ENCODE measurements around the gene NFKBIE. TPM values are rescaled to one million over a fixed set of nuclear protein-coding genes. Genes with fewer than 3 reads are reported as not detected.

NFKBIE gene
- total RNA-seq, 1 experiment from 2014 or later: 7.6 TPM

DNA sequence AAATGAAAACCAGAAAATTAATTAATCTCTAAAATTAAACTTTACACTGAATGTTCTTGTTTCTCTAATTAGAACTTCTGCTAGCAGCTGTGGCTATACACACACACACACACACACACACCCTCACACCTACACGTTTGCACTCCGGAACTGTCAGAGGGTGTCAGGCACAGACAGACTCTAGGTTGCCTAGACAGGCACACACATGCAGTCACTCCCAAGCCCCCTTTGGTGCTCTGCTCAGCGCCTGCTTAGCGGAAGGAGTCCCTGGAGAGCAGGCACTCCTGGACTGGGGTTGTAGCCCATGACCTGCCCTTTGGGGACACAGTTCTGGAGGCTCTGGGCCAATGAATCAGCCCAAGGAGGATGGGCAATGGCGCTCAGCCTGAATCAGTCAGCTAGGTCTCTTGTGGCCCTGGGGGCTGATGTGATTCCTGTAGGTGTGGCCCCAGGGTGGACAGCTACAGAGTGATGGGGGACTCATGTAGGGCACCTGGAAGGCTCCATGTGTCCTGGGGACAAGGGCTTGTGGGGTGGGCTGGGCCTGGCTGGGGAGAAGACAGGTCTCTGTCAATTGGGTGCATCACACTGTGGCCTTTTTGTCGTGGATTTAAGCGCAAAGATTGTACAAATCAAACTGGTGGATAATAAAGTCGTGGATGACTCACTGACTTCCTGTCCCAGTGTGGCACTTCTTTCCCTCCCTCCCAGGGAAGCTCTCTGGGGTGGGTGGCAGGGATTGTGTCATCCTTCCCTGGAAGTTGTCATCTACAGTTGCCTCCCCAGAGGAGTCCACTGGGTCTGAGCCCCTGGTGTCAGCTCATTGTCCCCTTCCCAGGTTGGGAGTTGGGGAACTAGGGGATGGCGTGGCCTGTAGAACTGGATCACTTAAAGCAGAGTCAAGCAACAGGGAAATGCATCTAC, 13.7 kb upstream of the NFKBIE start:
- DNase-seq (ENCODE audit: low read depth, low spot score): no peak
- ChIA-PET CTCF (interaction anchor here (1.3 to 1.4 kb wide), 2 partner anchors 10 to 34 kb away, joined by 4 to 7 read pairs; partner anchors contain the start of gene AARS2), POLR2A (no interaction called here), RAD21 (ENCODE audit: low non-redundant PET in 1 of 2, low total read pairs in 2 of 2, uncharacterized antibody in 2 of 2, unreplicated experiment in 2 of 2) (no interaction called here)
- Histone ChIP-seq H3K4me1 (ENCODE audit: control insufficient read depth in 1 of 2, insufficient read depth in 2 of 2, low read length in 2 of 2) (peaks cover 6 to 12% of the 10 kb centered on the region in 2 experiments), H3K79me2 (ENCODE audit: insufficient read depth, low read length) (no peaks in the 10 kb centered on the region), H3K4me3 (replicated peaks in 1 of 2; ENCODE audit: low read depth in 1 of 2, low read length in 2 of 2) (no peak overlapping the region), H3K27ac (ENCODE audit: low read depth, low read length) (no peak overlapping the region), H3K9ac (ENCODE audit: low read length) (no peak overlapping the region; the same call in 1 of the 2 replicates), H3K9me2 (ENCODE audit: insufficient read depth) (no peaks in the 10 kb centered on the region), H4K20me1 (ENCODE audit: insufficient read depth) (no peaks in the 10 kb centered on the region), H3K27me3 (ENCODE audit: insufficient read depth, low read length) (peaks cover 11% of the 10 kb centered on the region), H3K9me3 (ENCODE audit: control insufficient read depth in 1 of 2, insufficient read depth in 1 of 2, low read depth in 1 of 2, low read length in 2 of 2) (no peaks in the 10 kb centered on the region), H3K4me2 (ENCODE audit: low read length) (peak overlapping the region; percentile 59), H3K36me3 (ENCODE audit: control insufficient read depth in 1 of 2, insufficient read depth in 2 of 2, low read length in 2 of 2) (no peaks in the 10 kb centered on the region), H2AFZ (ENCODE audit: low read depth, low read length, poor library complexity, severe bottlenecking) (no peak overlapping the region)
- BruUV-seq (replicated peaks): no TSS peak
- intact Hi-C loops (cut with micrococcal nuclease): no loop called here
- peak; percentile 20; the same call in 1 of the 2 replicates for TF ChIP-seq FOSL1 (IDR thresholded peaks at IDR 0.05; ENCODE audit: low read depth)
- TF ChIP-seq, protein P1, sequence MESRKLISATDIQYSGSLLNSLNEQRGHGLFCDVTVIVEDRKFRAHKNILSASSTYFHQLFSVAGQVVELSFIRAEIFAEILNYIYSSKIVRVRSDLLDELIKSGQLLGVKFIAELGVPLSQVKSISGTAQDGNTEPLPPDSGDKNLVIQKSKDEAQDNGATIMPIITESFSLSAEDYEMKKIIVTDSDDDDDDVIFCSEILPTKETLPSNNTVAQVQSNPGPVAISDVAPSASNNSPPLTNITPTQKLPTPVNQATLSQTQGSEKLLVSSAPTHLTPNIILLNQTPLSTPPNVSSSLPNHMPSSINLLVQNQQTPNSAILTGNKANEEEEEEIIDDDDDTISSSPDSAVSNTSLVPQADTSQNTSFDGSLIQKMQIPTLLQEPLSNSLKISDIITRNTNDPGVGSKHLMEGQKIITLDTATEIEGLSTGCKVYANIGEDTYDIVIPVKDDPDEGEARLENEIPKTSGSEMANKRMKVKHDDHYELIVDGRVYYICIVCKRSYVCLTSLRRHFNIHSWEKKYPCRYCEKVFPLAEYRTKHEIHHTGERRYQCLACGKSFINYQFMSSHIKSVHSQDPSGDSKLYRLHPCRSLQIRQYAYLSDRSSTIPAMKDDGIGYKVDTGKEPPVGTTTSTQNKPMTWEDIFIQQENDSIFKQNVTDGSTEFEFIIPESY (IDR thresholded peaks at IDR 0.05; ENCODE audit: extremely low read depth, insufficient replicate concordance, low read length): no peak
- ATAC-seq: peak; percentile 53

DNA sequence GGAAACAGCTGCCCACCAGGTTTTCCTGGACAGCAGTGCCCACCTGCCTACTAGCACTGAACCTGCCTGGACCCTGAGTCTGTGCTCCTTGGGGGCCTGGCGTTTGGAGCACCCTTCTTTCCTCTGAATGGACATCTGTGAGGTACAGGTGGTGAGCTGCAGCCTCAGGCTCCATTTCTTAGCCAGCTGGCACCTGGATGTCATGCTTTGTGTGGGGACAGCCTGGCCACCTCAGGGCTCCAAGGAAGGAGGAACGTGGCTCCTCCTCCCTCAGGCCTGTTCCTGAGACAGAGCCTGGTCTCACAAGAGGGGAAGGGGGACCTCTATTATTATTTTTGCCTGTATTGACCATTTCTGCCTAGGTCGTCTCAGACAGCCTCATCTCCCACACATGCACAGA, 13.0 kb upstream of the NFKBIE start:
- TF ChIP-seq, protein P2, sequence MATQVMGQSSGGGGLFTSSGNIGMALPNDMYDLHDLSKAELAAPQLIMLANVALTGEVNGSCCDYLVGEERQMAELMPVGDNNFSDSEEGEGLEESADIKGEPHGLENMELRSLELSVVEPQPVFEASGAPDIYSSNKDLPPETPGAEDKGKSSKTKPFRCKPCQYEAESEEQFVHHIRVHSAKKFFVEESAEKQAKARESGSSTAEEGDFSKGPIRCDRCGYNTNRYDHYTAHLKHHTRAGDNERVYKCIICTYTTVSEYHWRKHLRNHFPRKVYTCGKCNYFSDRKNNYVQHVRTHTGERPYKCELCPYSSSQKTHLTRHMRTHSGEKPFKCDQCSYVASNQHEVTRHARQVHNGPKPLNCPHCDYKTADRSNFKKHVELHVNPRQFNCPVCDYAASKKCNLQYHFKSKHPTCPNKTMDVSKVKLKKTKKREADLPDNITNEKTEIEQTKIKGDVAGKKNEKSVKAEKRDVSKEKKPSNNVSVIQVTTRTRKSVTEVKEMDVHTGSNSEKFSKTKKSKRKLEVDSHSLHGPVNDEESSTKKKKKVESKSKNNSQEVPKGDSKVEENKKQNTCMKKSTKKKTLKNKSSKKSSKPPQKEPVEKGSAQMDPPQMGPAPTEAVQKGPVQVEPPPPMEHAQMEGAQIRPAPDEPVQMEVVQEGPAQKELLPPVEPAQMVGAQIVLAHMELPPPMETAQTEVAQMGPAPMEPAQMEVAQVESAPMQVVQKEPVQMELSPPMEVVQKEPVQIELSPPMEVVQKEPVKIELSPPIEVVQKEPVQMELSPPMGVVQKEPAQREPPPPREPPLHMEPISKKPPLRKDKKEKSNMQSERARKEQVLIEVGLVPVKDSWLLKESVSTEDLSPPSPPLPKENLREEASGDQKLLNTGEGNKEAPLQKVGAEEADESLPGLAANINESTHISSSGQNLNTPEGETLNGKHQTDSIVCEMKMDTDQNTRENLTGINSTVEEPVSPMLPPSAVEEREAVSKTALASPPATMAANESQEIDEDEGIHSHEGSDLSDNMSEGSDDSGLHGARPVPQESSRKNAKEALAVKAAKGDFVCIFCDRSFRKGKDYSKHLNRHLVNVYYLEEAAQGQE (IDR thresholded peaks at IDR 0.05; ENCODE audit: low read depth): no peak
- TF ChIP-seq POLR2AphosphoS5 (IDR thresholded peaks at IDR 0.05; ENCODE audit: low read depth, low read length) (no peak), SRF (IDR thresholded peaks at IDR 0.05; ENCODE audit: low read depth) (no peak), ELF1 (IDR thresholded peaks at IDR 0.05; ENCODE audit: borderline replicate concordance, low read depth) (no peak), EGR1 (IDR thresholded peaks at IDR 0.05; ENCODE audit: low read depth) (no peak), CEBPB (IDR thresholded peaks at IDR 0.05; ENCODE audit: low read depth) (no peak), JUND (IDR thresholded peaks at IDR 0.05) (no peak)
- Histone ChIP-seq H3K27ac (ENCODE audit: low read depth, low read length) (no peak overlapping the region), H3K4me1 (ENCODE audit: control insufficient read depth in 1 of 2, insufficient read depth in 2 of 2, low read length in 2 of 2) (peaks cover 6 to 12% of the 10 kb centered on the region in 2 experiments), H3K9ac (ENCODE audit: low read length) (no peak overlapping the region), H3K79me2 (ENCODE audit: insufficient read depth, low read length) (no peaks in the 10 kb centered on the region), H4K20me1 (ENCODE audit: insufficient read depth) (no peaks in the 10 kb centered on the region), H3K9me3 (ENCODE audit: control insufficient read depth in 1 of 2, insufficient read depth in 1 of 2, low read depth in 1 of 2, low read length in 2 of 2) (no peaks in the 10 kb centered on the region), H3K4me3 (replicated peaks in 1 of 2; ENCODE audit: low read depth in 1 of 2, low read length in 2 of 2) (no peak overlapping the region), H3K27me3 (ENCODE audit: insufficient read depth, low read length) (peaks cover 3% of the 10 kb centered on the region), H2AFZ (ENCODE audit: low read depth, low read length, poor library complexity, severe bottlenecking) (no peak overlapping the region), H3K36me3 (ENCODE audit: control insufficient read depth in 1 of 2, insufficient read depth in 2 of 2, low read length in 2 of 2) (no peaks in the 10 kb centered on the region), H3K9me2 (ENCODE audit: insufficient read depth) (no peaks in the 10 kb centered on the region), H3K4me2 (ENCODE audit: low read length) (no peak overlapping the region)
- CTCF ChIA-PET: interaction anchor here (1.3 to 1.8 kb wide), 3 partner anchors 9 to 35 kb away, joined by 4 to 7 read pairs (median 6); partner anchors contain the start of gene AARS2
- RAD21 ChIA-PET (ENCODE audit: low non-redundant PET in 1 of 2, low total read pairs in 2 of 2, uncharacterized antibody in 2 of 2, unreplicated experiment in 2 of 2): no interaction called here
- ATAC-seq (no peak), DNase-seq (ENCODE audit: low read depth, low spot score) (no peak)
- intact Hi-C loops (cut with micrococcal nuclease): no loop called here
- BruUV-seq (replicated peaks): no TSS peak
- POLR2A ChIA-PET: no interaction called here

All from HCT116 (cell line).